ENCODE data around the gene PPIH. TPM values are rescaled to one million over a fixed set of nuclear protein-coding genes. Genes with fewer than 3 reads are reported as not detected.

The PPIH gene
- total and polyA plus RNA-seq, 10 of the 15 experiments (the other 5 are each of a cell fraction or from before 2014, with no cell fraction given) = 75.1 to 172 (median 122) TPM

- DNase-seq (ENCODE audit: low read depth, low spot score) = no peak
- no peaks in the 10 kb centered on the region for H4K20me1 ChIP-seq (ENCODE audit: control insufficient read depth, insufficient read depth)
- SMC1A ChIA-PET (ENCODE audit: uncharacterized antibody, unreplicated experiment) = no interaction called here
- H3K4me1 ChIP-seq (ENCODE audit: control insufficient read depth, insufficient read depth, low read length) = no peaks in the 10 kb centered on the region
- FAIRE-seq = no peak
- no peaks in the 10 kb centered on the region for H3K27me3 ChIP-seq (replicated peaks in 1 of 2; ENCODE audit: control insufficient read depth in 2 of 2, insufficient read depth in 2 of 2, low read length in 1 of 2)
- RAD21 ChIA-PET (ENCODE audit: unreplicated experiment) = no interaction called here
- no peak overlapping the region for H2AFZ ChIP-seq (ENCODE audit: control insufficient read depth, low read depth, low read length)
- WGBS (ENCODE audit: insufficient coverage, insufficient replicate concordance, low lambda C conversion rate, missing lambda C conversion rate) = 87% methylated on average over 1 of the region's 1 CpG
- CTCF ChIA-PET = interaction anchor here (1.0 kb wide), 1 partner anchor 376 kb away, joined by 3 read pairs; no protein-coding TSS in a partner anchor
- no TSS peak for BruUV-seq (replicated peaks)
- no peak overlapping the region for H3K4me3 ChIP-seq
- in situ Hi-C loops (cut with MboI) = no loop called here
- no peak overlapping the region for H3K9ac ChIP-seq (ENCODE audit: control insufficient read depth, insufficient read depth, low read length)
- H3K36me3 ChIP-seq (ENCODE audit: control insufficient read depth in 2 of 2, insufficient read depth in 2 of 2, low read length in 1 of 2) = peaks cover 0 to under 1% of the 10 kb centered on the region in 2 experiments; a peak in 1 of 4 replicates
- intact Hi-C loops (cut with micrococcal nuclease; ENCODE audit: unreplicated experiment) = no loop called here
- no peak overlapping the region for H3K4me2 ChIP-seq (ENCODE audit: control insufficient read depth, insufficient read depth)
- TF ChIP-seq HCFC1 (IDR thresholded peaks at IDR 0.05; ENCODE audit: low read length) = no peak
- TF ChIP-seq NBN (IDR thresholded peaks at IDR 0.05) = no peak
- no peak for TF ChIP-seq IKZF1 (conservative IDR thresholded peaks at IDR 0.05)
- no peak for TF ChIP-seq CEBPB (IDR thresholded peaks at IDR 0.05; ENCODE audit: borderline replicate concordance in 1 of 2, low read depth in 2 of 2, low read length in 2 of 2)
- no peak for TF ChIP-seq SMAD1 (IDR thresholded peaks at IDR 0.05; ENCODE audit: low read depth, partially characterized antibody)
- TF ChIP-seq, protein P1, sequence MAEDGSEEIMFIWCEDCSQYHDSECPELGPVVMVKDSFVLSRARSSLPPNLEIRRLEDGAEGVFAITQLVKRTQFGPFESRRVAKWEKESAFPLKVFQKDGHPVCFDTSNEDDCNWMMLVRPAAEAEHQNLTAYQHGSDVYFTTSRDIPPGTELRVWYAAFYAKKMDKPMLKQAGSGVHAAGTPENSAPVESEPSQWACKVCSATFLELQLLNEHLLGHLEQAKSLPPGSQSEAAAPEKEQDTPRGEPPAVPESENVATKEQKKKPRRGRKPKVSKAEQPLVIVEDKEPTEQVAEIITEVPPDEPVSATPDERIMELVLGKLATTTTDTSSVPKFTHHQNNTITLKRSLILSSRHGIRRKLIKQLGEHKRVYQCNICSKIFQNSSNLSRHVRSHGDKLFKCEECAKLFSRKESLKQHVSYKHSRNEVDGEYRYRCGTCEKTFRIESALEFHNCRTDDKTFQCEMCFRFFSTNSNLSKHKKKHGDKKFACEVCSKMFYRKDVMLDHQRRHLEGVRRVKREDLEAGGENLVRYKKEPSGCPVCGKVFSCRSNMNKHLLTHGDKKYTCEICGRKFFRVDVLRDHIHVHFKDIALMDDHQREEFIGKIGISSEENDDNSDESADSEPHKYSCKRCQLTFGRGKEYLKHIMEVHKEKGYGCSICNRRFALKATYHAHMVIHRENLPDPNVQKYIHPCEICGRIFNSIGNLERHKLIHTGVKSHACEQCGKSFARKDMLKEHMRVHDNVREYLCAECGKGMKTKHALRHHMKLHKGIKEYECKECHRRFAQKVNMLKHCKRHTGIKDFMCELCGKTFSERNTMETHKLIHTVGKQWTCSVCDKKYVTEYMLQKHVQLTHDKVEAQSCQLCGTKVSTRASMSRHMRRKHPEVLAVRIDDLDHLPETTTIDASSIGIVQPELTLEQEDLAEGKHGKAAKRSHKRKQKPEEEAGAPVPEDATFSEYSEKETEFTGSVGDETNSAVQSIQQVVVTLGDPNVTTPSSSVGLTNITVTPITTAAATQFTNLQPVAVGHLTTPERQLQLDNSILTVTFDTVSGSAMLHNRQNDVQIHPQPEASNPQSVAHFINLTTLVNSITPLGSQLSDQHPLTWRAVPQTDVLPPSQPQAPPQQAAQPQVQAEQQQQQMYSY (CRISPR knock-in tag; IDR thresholded peaks at IDR 0.05) = no peak
- TF ChIP-seq NRF1 (conservative IDR thresholded peaks at IDR 0.05; ENCODE audit: low read depth, low read length) = no peak
- no peak for TF ChIP-seq PAX5 (IDR thresholded peaks at IDR 0.05; ENCODE audit: borderline replicate concordance, low read depth, low read length)
- no peak for TF ChIP-seq ETV6 (conservative IDR thresholded peaks at IDR 0.05 in 1 of 2, IDR thresholded peaks at IDR 0.05 in 1 of 2; ENCODE audit: borderline replicate concordance in 1 of 2, low read depth in 1 of 2)
- TF ChIP-seq, protein P2, sequence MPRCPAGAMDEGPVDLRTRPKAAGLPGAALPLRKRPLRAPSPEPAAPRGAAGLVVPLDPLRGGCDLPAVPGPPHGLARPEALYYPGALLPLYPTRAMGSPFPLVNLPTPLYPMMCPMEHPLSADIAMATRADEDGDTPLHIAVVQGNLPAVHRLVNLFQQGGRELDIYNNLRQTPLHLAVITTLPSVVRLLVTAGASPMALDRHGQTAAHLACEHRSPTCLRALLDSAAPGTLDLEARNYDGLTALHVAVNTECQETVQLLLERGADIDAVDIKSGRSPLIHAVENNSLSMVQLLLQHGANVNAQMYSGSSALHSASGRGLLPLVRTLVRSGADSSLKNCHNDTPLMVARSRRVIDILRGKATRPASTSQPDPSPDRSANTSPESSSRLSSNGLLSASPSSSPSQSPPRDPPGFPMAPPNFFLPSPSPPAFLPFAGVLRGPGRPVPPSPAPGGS (IDR thresholded peaks at IDR 0.05; ENCODE audit: borderline replicate concordance, insufficient read depth, low read depth, low read length, poor library complexity, severe bottlenecking) = no peak
- no peak for TF ChIP-seq NR2F1 (conservative IDR thresholded peaks at IDR 0.05)
- no peak for TF ChIP-seq ZNF217 (IDR thresholded peaks at IDR 0.05)
- no peak for TF ChIP-seq MYC (IDR thresholded peaks at IDR 0.05; ENCODE audit: insufficient read depth, insufficient read length, insufficient replicate concordance, low read length, severe bottlenecking)
- no peaks in the 10 kb centered on the region for H3K79me2 ChIP-seq (ENCODE audit: control insufficient read depth, insufficient read depth, low read length)
- no peak overlapping the region for H3K27ac ChIP-seq (ENCODE audit: control insufficient read depth, insufficient read depth)
- no peaks in the 10 kb centered on the region for H3K9me3 ChIP-seq (replicated peaks; ENCODE audit: control insufficient read depth, insufficient read depth, low read length)
- POLR2A ChIA-PET = no interaction called here
- ATAC-seq = no peak
Observed at GRCh38 chr1:42720868-42721267, 62.6 kb downstream of the PPIH start.
